Testis (tissue), 3 donors: ENCODE measurements around the gene CDK5R2. TPM values are rescaled to one million over a fixed set of nuclear protein-coding genes. Genes with fewer than 3 reads are reported as not detected.
A peak's percentile ranks its signal among the peaks of the same experiment; 100 is the strongest.

ENCODE experiments used
- DNase-seq: peaks from one replicate; pipeline ENCODE4 v3.0.0-alpha.2; 2019
- H3K27ac ChIP-seq, 2 donors: fragments of 200-600 bp; sonication (generic); one replicate each; pipeline ENCODE4 v1.5.1; 2019
- H3K27me3 ChIP-seq: fragments of 200-600 bp; sonication (generic); one replicate; pipeline ENCODE4 v1.5.1; 2019
- H3K36me3 ChIP-seq: fragments of 200-600 bp; sonication (generic); one replicate; pipeline ENCODE4 v1.5.1; 2017; ENCODE audit warnings: low read depth; ENCODE audit errors: missing control alignments
- H3K4me1 ChIP-seq: fragments of 200-600 bp; sonication (generic); one replicate; pipeline ENCODE4 v1.5.1; 2019
- H3K4me3 ChIP-seq, 2 donors: fragments of 200-600 bp; sonication (generic); one replicate each; pipeline ENCODE4 v1.5.1; 2017 to 2019
- H3K9me3 ChIP-seq: fragments of 200-600 bp; sonication (generic); one replicate; pipeline ENCODE4 v1.5.1; 2017
- CTCF ChIP-seq, 3 experiments: fragments of 450-650 bp in 2 of 3; fragments of 200-600 bp in 1 of 3; sonication (generic) in 1 of 3; IDR thresholded peaks; one replicate each; pipeline ENCODE4 v1.5.1; 2016 to 2019; ENCODE audit warnings: antibody characterized with exemption in 3 of 3, mild to moderate bottlenecking in 2 of 3, moderate library complexity in 1 of 3
- POLR2A ChIP-seq: fragments of 450-650 bp; IDR thresholded peaks from one replicate; pipeline ENCODE4 v1.6.1; 2017; ENCODE audit warnings: antibody characterized with exemption, mild to moderate bottlenecking, moderate library complexity
- WGBS, 2 donors: methylation state at CpG; one replicate each; pipeline ENCODE4 v1.1.5; 2018; 5-methylcytosine and 5-hydroxymethylcytosine counted together
- intact Hi-C: fragments of 100-400 bp; cut with DNase I; formaldehyde crosslinking; loops from one replicate; pipeline ENCODE4 v1.15.1; 2023; ENCODE audit warnings: low total_unique reads
- polyA plus RNA-seq: library from polyadenylated mRNA; stranded (reverse); fragments of 350-450 nt; fragmentation: Illumina TruSeq; extraction: RNeasy Lipid Tissue Mini Kit (QIAGEN cat#74804); gene quantifications from one replicate; pipeline ENCODE4 v1.2.3, GENCODE V29; 2014; ENCODE audit warnings: low read depth, low replicate concordance; ENCODE audit not compliant: insufficient read depth
- total RNA-seq, 2 donors: library from RNA; depleted of rRNA; stranded (reverse); fragments of >200 nt; gene quantifications; one replicate each; pipeline ENCODE4 v1.2.3, GENCODE V29; 2016

Gene CDK5R2
- total and polyA plus RNA-seq, 3 donors from 2014 or later: 0.83 to 1.6 (median 1.2) TPM

GRCh38 chr2:219000569-219000960 is 41.1 kb downstream of the CDK5R2 start:
- TF ChIP-seq CTCF (IDR thresholded peaks at IDR 0.05) (no peak), POLR2A (no peak)
- Histone ChIP-seq H3K27me3 (no peaks in the 10 kb centered on the region), H3K4me3 (no peak overlapping the region), H3K36me3 (no peaks in the 10 kb centered on the region), H3K9me3 (no peaks in the 10 kb centered on the region), H3K4me1 (peaks cover 17% of the 10 kb centered on the region), H3K27ac (no peak overlapping the region)
- intact Hi-C loops: no loop called here
- WGBS, 2 donors: 44 to 60% methylated on average over 1 to 8 of the region's 8 CpGs
- no peak for DNase-seq

GRCh38 chr2:219001100-219001576 is 41.7 kb downstream of the CDK5R2 start:
- intact Hi-C loops: no loop called here
- no peaks in the 10 kb centered on the region for H3K9me3 ChIP-seq
- 16 to 18% methylated on average over 6 to 24 of the region's 26 CpGs for WGBS, 2 donors
- H3K27me3 ChIP-seq: no peaks in the 10 kb centered on the region
- peaks cover 17% of the 10 kb centered on the region for H3K4me1 ChIP-seq
- no peak overlapping the region for H3K4me3 ChIP-seq
- no peak for TF ChIP-seq POLR2A
- no peak for TF ChIP-seq CTCF (IDR thresholded peaks at IDR 0.05)
- no peak for DNase-seq
- H3K27ac ChIP-seq: no peak overlapping the region
- no peaks in the 10 kb centered on the region for H3K36me3 ChIP-seq

- WGBS, 2 donors: 0 to 2% methylated on average over 26 to 59 of the region's 70 CpGs
- TF ChIP-seq POLR2A (no peak), CTCF (IDR thresholded peaks at IDR 0.05) (no peak)
- Histone ChIP-seq H3K27ac (no peak overlapping the region), H3K36me3 (no peaks in the 10 kb centered on the region), H3K9me3 (no peaks in the 10 kb centered on the region), H3K4me3 (peak overlapping the region in 1 of 2 donors; percentile 21), H3K27me3 (no peaks in the 10 kb centered on the region), H3K4me1 (peaks cover 17% of the 10 kb centered on the region)
- DNase-seq: no peak
- intact Hi-C loops: no loop called here
Observed at GRCh38 chr2:219001577-219002394, 42.3 kb downstream of the CDK5R2 start.

- no peaks in the 10 kb centered on the region for H3K27me3 ChIP-seq
- H3K4me3 ChIP-seq: peak overlapping the region in 1 of 2 donors; percentile 21
- H3K36me3 ChIP-seq: no peaks in the 10 kb centered on the region
- WGBS, 2 donors: 1 to 2% methylated on average over 18 to 49 of the region's 72 CpGs
- TF ChIP-seq POLR2A (no peak), CTCF (IDR thresholded peaks at IDR 0.05) (peak in 2 of 3 experiments; percentile 7 to 18)
- peaks cover 17% of the 10 kb centered on the region for H3K4me1 ChIP-seq
- DNase-seq: peak; percentile 82
- H3K27ac ChIP-seq: no peak overlapping the region
- intact Hi-C loops: no loop called here
- H3K9me3 ChIP-seq: no peaks in the 10 kb centered on the region
Observed at GRCh38 chr2:219002395-219003266, 43.2 kb downstream of the CDK5R2 start.
